ENCODE measurements around the gene KRTCAP2.

- TF ChIP-seq CTCF (IDR thresholded peaks at IDR 0.05), result no peak
- no peak for TF ChIP-seq POLR2AphosphoS5 (IDR thresholded peaks at IDR 0.05)
These were observed 38.8 kb downstream of the KRTCAP2 start for GRCh38 chr1:155134322-155134721.

Data from prostate gland (tissue), 2 donors.